Effector CD8-positive, alpha-beta T cell (primary cell): Measurements from ENCODE around the gene BTBD16.

ENCODE experiments used
- DNase-seq: peaks from one replicate; lab custom pipeline; 2025; lab: John Stamatoyannopoulos, UW

The BTBD16 gene

DNA sequence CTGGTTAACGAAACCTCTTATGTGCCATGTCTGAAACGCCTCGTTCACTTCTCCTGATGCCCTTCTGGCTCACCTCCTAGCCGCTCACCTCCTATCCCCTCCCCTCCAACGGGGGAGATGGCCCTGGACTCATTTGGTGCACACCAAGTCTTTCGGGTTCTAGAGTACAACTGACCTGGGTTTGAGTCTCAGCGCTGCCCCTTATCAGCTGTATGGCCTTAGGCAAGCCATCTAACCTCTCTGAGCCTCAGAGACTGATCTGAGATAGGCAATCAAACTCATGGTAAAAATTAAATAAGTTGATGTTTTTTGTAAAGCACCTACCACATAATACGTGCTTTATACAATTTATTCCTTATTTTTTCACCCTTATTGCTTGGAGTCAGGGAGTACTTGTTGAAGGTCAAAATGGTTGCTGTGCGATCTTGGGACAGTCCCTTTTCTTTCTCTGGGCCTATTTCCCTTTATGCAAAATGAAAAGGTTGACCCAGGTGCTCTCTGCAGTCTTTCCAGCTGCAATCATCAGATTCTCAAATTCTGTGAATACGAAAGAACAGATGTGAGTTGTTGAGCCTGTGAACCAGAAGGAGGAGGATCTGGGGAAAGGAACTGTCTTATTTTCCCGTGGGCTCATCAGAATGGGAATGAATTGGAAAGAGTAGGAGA lies 72.2 kb downstream of the BTBD16 start:
- no peak for DNase-seq

DNA sequence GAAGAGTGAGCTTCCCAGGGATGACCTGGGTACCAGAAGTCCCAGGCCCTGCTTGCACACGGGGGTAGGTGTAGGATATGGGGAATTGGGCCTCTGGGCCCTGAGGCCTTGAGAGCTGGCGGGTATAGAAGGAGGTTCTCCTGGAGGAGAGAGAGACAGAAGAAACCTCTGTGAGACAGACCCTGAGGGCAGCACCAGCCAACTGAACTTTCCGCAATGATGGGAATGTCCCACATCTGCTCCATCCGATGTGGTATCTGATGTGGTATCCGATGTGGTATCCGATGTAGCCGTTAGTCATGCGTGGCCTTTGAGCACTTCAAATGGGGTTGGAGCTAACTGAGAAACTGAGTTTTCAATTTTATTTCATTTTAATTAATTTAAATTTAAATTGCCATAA lies 72.8 kb downstream of the BTBD16 start:
- no peak for DNase-seq

GRCh38 chr10:122344741-122345258 lies 73.7 kb downstream of the BTBD16 start:
- DNase-seq, result no peak

- DNase-seq, result no peak
Measured at GRCh38 chr10:122346326-122346950, 75.3 kb downstream of the BTBD16 start.

- no peak for DNase-seq
Measured at GRCh38 chr10:122347170-122347841, 76.2 kb downstream of the BTBD16 start.

- no peak for DNase-seq
Measured at GRCh38 chr10:122348512-122348911, 77.4 kb downstream of the BTBD16 start.

GRCh38 chr10:122348935-122349361 lies 77.9 kb downstream of the BTBD16 start:
- no peak for DNase-seq

DNA sequence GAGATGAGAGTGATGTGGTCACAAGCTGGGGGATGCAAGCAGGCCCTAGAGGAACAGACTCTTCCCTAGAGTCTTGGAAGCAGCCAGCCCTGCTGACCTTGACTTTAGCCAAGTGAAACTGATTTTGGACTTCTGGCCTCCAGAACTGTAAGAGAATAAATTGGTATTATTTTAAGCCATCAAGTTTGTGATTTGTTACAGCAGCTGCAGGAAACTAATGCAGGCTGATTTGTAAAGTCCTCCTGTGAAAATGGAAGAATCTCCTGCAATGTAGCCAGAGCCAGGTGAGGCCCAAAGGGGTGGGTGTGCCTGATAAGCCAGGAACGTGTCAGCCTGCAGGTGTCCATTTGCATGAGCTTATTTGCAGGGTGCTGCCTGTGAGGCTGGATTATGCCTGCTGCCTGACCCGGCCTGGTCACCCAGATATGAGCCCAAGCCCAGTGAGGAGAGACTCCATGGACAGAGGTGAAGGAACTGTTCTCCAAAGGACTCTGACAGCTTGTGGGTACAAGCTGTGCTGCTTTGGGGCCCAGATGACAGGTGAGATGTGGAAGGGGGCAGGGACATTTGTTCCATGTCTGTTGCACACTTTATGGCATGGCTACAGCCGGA lies 78.8 kb downstream of the BTBD16 start:
- DNase-seq, result no peak

- no peak for DNase-seq
Measured at GRCh38 chr10:122350893-122351292, 79.8 kb downstream of the BTBD16 start.

- no peak for DNase-seq
Measured at GRCh38 chr10:122352817-122353525, 81.9 kb downstream of the BTBD16 start.

GRCh38 chr10:122354383-122354782 lies 83.3 kb downstream of the BTBD16 start:
- no peak for DNase-seq

DNA sequence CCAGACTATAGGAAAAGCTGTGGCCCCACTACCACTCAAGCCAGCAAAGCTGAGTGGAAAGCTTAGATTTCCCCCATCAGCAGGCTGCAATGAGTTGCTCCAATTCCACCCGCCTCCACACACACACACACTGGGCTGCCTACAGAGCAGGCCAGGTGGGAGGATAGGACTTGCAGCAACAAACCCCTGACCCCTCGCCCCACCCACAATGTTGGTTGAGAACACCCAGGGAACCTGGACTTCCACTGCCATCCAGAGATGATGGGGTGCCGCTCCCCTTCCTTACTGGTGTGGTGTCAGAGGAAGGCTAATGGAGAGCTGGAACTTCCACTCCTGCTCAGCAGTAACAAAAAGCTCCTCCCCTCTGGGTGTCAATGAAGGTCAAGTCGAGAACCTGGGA lies 86.6 kb downstream of the BTBD16 start:
- no peak for DNase-seq

DNA sequence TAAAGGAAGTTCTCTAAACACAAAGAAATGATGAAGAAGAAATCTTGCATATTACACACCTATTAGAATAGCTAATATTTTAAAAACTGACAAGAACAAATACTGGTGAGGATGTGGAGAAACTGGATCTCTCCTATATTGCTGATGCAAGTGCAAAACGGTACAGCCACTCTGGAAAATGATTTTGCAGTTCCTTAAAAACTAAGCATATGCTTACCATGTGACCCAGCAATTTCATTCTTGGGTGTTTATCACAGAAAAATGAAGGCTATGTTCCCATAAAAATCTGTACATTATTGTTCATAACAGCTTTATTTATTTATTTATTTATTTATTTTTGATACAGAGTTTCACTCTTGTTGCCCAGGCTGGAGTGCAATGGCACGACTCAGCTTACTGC lies 88.5 kb downstream of the BTBD16 start:
- DNase-seq, result no peak

- no peak for DNase-seq
Measured at GRCh38 chr10:122361046-122361445, 90.0 kb downstream of the BTBD16 start.

DNA sequence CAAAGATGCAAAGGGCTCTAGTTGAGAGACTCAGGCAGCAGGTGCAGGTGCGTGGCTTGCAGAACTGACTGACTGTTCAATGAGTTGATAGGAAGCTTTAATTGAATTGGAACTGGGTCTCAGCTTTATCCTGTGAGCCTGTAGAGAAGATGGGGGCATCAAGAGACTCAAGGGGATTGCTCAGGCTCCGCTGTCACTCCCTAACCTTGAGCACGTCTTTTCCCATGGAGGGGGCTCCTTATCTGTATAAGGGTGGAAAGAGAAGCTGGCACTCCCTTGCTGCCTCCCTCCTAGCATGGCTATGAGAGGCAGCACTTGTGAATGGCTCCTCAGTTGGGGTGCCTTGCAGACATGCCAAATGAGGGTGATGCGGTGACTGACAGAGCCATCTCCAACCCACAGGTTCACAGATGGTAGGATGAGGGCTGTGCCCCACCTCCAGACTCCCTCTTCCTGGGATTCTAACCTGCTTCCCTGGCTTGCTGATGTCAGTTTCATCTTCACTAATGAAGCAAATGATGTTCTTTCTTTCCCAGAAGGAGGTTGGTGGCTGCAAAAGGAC lies 91.0 kb downstream of the BTBD16 start:
- DNase-seq, result no peak

DNA sequence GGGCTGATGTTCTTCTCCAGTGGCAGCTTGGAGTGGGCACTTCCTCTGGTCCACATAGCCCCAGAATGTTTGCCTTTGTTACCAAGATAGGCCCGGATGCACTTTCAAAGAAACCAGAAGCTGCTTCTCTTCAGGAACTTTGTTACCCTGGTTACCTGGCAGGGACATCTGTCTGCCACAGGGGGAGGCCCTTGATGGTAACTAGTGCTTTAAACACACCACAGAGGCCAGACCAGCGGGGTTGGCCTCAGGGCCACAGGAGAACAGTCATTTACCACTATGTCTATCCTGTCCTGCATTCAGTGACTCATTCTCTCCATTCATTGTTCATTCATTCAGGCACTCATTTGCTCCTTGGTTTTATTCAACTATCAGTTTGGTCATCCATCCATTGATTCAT lies 91.5 kb downstream of the BTBD16 start:
- DNase-seq, result no peak

DNA sequence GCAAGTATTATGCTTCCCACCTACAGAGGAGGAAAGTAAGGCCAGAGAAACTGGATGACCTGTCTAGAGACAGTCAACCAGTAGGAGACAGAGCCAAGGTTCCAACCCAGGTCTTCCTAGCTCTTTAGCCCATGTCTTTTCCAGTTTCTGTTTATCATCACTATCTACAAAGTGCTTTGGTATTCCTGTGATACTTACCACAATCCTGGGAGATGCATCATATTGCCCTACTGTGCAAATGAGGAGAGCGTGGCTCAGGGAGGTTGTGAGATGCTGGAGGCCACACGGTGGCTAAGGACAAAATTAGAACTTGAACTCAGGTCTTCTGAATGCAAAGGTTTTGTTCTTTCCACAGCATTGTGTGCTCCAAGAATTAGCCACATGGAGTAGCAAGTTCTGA lies 92.2 kb downstream of the BTBD16 start:
- DNase-seq, result no peak

- DNase-seq, result no peak
Measured at GRCh38 chr10:122363722-122364463, 92.8 kb downstream of the BTBD16 start.

- no peak for DNase-seq
Measured at GRCh38 chr10:122368502-122369254, 97.6 kb downstream of the BTBD16 start.

DNA sequence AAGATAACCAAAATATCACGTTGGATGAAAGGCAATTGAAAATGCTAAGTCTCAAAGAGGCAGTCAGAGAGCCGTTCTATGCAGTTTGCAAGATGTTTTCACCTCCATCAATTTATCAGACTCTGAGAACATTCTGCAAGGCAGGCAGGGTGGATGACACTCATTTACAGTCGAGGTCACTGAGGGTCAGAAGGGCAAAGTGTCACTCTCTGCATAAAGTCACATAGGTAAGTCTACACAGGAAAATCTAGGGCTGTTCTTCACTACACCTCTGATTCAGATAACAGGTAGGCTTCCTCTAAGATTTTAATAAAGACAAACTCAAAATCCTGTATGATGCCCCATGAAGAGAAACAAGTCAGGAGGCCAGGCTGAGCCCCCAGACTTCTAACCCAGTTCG lies 102.0 kb downstream of the BTBD16 start:
- DNase-seq, result no peak
